ENCODE data around the gene DPF3.

DPF3 gene

DNA sequence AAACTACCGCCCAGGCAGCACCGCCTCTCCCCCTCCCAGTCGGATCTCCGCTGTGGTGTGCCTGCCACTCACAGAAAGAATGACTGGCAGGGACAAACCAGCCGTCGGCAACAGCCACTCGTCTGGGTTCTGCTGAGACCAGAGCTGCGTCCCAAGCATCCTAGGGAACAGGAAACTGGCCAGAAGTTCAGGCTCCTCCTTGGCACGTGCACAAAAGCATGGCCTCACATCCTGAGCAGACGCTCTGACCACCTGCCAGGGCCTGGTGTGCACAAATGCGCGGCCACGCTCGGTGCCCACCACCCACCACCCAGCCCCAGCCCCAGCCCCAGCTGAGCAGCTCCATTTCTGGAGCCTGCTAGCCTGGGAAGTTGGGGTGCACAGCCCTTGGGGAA lies 214.8 kb downstream of the DPF3 start:
- TF ChIP-seq, protein P1, sequence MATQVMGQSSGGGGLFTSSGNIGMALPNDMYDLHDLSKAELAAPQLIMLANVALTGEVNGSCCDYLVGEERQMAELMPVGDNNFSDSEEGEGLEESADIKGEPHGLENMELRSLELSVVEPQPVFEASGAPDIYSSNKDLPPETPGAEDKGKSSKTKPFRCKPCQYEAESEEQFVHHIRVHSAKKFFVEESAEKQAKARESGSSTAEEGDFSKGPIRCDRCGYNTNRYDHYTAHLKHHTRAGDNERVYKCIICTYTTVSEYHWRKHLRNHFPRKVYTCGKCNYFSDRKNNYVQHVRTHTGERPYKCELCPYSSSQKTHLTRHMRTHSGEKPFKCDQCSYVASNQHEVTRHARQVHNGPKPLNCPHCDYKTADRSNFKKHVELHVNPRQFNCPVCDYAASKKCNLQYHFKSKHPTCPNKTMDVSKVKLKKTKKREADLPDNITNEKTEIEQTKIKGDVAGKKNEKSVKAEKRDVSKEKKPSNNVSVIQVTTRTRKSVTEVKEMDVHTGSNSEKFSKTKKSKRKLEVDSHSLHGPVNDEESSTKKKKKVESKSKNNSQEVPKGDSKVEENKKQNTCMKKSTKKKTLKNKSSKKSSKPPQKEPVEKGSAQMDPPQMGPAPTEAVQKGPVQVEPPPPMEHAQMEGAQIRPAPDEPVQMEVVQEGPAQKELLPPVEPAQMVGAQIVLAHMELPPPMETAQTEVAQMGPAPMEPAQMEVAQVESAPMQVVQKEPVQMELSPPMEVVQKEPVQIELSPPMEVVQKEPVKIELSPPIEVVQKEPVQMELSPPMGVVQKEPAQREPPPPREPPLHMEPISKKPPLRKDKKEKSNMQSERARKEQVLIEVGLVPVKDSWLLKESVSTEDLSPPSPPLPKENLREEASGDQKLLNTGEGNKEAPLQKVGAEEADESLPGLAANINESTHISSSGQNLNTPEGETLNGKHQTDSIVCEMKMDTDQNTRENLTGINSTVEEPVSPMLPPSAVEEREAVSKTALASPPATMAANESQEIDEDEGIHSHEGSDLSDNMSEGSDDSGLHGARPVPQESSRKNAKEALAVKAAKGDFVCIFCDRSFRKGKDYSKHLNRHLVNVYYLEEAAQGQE (IDR thresholded peaks at IDR 0.05; ENCODE audit: low read depth) = no peak
- TF ChIP-seq YY1 (IDR thresholded peaks at IDR 0.05; ENCODE audit: low read depth) (no peak), CREB1 (IDR thresholded peaks at IDR 0.05; ENCODE audit: low read depth) (no peak), TEAD4 (IDR thresholded peaks at IDR 0.05) (no peak), EGR1 (IDR thresholded peaks at IDR 0.05) (no peak), FOXM1 (IDR thresholded peaks at IDR 0.05; ENCODE audit: borderline replicate concordance, low read depth) (no peak)
- TF ChIP-seq, protein P2, sequence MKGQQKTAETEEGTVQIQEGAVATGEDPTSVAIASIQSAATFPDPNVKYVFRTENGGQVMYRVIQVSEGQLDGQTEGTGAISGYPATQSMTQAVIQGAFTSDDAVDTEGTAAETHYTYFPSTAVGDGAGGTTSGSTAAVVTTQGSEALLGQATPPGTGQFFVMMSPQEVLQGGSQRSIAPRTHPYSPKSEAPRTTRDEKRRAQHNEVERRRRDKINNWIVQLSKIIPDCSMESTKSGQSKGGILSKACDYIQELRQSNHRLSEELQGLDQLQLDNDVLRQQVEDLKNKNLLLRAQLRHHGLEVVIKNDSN (IDR thresholded peaks at IDR 0.05) = no peak
- TF ChIP-seq, protein P3, sequence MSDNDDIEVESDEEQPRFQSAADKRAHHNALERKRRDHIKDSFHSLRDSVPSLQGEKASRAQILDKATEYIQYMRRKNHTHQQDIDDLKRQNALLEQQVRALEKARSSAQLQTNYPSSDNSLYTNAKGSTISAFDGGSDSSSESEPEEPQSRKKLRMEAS (IDR thresholded peaks at IDR 0.05) = no peak

DNA sequence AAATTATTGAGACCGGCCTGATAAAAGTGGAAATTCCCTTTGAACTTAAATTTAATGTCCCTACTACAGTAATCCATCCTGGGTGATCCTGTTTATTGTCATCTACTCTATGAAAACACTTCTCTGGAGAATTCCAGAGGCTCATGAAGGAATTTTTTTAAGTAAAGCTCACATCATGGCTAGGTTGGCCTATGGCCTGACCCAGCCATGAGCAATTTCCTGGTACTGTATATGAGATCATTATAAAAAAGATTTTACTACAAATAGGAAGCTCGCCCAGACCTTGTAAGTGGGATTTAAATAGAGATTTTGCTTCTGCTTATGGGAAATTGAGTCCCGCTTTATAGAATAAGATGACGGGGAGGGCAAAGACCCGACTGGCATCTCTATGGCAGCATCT lies 215.5 kb downstream of the DPF3 start:
- TF ChIP-seq CEBPB (IDR thresholded peaks at IDR 0.05) (no peak), ZBTB7A (IDR thresholded peaks at IDR 0.05; ENCODE audit: low read depth) (no peak), NFIC (IDR thresholded peaks at IDR 0.05) (no peak), YY1 (IDR thresholded peaks at IDR 0.05; ENCODE audit: low read depth) (no peak), EP300 (IDR thresholded peaks at IDR 0.05; ENCODE audit: borderline replicate concordance) (no peak), CREB1 (IDR thresholded peaks at IDR 0.05; ENCODE audit: low read depth) (no peak), TCF12 (IDR thresholded peaks at IDR 0.05; ENCODE audit: low read depth) (no peak)
- TF ChIP-seq, protein P3 (IDR thresholded peaks at IDR 0.05) = no peak

DNA sequence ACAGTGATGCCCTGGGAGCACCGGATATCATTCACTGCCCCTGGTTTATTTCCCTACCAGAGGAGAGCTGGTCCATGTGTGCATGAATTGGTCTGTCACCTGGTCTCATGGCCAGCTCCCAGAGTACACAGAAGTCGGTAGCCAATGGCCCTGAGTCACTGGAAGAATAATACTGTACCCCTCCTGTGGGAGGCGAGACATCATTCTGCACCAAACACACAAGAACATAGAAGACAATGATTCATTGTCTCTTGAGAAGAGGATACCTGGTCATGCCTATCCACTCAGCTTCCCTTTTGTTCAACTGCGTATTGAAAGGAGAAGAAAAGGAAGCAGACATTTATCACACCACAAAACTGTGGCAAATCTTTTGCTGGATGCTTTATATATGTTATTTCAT lies 216.2 kb downstream of the DPF3 start:
- no peak for TF ChIP-seq EGR1 (IDR thresholded peaks at IDR 0.05)
- no peak for TF ChIP-seq TCF12 (IDR thresholded peaks at IDR 0.05; ENCODE audit: low read depth)
- no peak for TF ChIP-seq TAF1 (IDR thresholded peaks at IDR 0.05; ENCODE audit: low read depth)
- no peak for TF ChIP-seq TEAD4 (IDR thresholded peaks at IDR 0.05)
- TF ChIP-seq, protein P2 (IDR thresholded peaks at IDR 0.05) = no peak

DNA sequence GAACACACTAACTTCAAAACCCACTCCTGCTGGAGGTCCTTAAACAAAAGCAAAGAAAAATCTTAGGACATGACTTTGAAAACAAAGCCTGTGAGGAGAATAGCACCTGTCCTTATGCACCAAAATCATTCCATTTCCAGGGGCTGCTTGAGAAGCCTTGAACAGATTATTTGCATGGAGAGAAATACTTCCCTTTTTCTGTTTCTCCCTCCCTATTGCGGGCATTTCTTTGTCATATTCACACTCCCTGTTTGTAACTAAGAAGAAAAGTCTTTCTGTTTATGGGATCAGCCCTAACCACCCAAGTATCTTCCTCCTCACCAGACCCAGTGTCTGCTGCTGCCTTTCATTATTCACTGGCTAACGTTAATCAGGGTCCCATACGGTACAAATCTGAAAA lies 218.8 kb downstream of the DPF3 start:
- TF ChIP-seq, protein P1 (IDR thresholded peaks at IDR 0.05; ENCODE audit: low read depth) = no peak
- TF ChIP-seq CREB1 (IDR thresholded peaks at IDR 0.05; ENCODE audit: low read depth) = no peak
- TF ChIP-seq, protein P2 (IDR thresholded peaks at IDR 0.05) = no peak
- no peak for TF ChIP-seq YY1 (IDR thresholded peaks at IDR 0.05; ENCODE audit: low read depth)
- no peak for TF ChIP-seq ZBTB7A (IDR thresholded peaks at IDR 0.05; ENCODE audit: low read depth)
- TF ChIP-seq EP300 (IDR thresholded peaks at IDR 0.05; ENCODE audit: borderline replicate concordance) = no peak

DNA sequence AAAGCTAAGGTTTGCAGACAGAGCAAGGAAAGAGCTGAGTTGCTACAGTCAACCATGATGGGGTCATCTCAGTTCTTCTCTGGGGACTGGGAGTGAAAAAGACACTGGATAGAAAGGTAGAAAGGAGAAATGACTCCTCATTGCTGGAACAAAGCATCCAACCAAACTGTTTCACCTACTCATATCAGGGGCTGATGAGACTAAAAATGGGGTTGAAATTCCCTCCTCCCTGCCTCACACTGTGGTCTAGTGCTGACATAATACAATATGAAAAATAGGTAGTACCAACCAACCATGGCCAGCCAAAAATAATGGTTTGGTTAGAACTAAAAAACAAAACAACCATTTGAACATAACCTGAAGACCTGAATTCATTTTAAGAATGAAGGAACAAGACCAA lies 220.7 kb downstream of the DPF3 start:
- TF ChIP-seq EP300 (IDR thresholded peaks at IDR 0.05; ENCODE audit: borderline replicate concordance) = no peak
- TF ChIP-seq, protein P1 (IDR thresholded peaks at IDR 0.05; ENCODE audit: low read depth) = no peak
- no peak for TF ChIP-seq FOXM1 (IDR thresholded peaks at IDR 0.05; ENCODE audit: borderline replicate concordance, low read depth)
- TF ChIP-seq EGR1 (IDR thresholded peaks at IDR 0.05) = no peak
- no peak for TF ChIP-seq TAF1 (IDR thresholded peaks at IDR 0.05; ENCODE audit: low read depth)
- TF ChIP-seq, protein P2 (IDR thresholded peaks at IDR 0.05) = no peak
- no peak for TF ChIP-seq YY1 (IDR thresholded peaks at IDR 0.05; ENCODE audit: low read depth)
- TF ChIP-seq RAD21 (IDR thresholded peaks at IDR 0.05; ENCODE audit: low read depth) = no peak
- TF ChIP-seq TCF12 (IDR thresholded peaks at IDR 0.05; ENCODE audit: low read depth) = no peak
